GM19239 (cell line): ENCODE measurements around the gene ASB4.

Experiments used
- DNase-seq: peaks from one replicate; pipeline ENCODE4 v3.0.0; 2011; ENCODE audit warnings: low spot score; ENCODE audit not compliant: insufficient read length
- FAIRE-seq: peaks from 2 replicates; lab custom pipeline; 2011; peaks lifted over from hg19 to GRCh38; lab: Jason Lieb, UNC

ASB4 gene

GRCh38 chr7:95589031-95589430 is 103.3 kb downstream of the ASB4 start:
- FAIRE-seq (no peak), DNase-seq (no peak)

DNA sequence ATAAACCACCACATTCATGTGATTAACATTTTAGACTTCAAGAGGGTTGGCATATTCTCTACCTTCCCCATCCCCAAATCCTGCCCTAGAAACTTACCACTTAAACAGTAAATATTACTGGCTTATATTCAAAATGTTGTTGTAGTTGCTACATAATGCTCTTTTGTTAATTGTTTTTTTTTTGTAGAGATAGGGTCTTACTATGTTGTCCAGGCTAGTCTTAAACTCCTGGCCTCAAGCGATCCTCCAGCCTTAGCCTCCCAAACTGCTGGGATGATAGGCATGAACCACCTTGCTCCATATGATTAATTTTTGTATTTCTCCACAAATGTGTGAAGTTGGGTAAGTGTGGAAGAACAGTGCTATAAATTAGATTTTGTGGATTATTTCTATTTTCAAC is 104.0 kb downstream of the ASB4 start:
- FAIRE-seq (no peak), DNase-seq (no peak)
